Type B pancreatic cell (in vitro differentiated cells): ENCODE measurements around the gene ZNF581. TPM values are rescaled to one million over a fixed set of nuclear protein-coding genes. Genes with fewer than 3 reads are reported as not detected.

ENCODE experiments used
- DNase-seq: peaks from one replicate; pipeline ENCODE4 v3.0.0; 2021; ENCODE audit warnings: mixed read lengths; ENCODE audit not compliant: unreplicated experiment; ENCODE audit errors: extremely low spot score
- H3K27ac Mint-ChIP-seq: 2 replicates; pipeline ENCODE4 v1.8.0; 2021; ENCODE audit warnings: mild to moderate bottlenecking, mixed read lengths
- H3K27me3 Mint-ChIP-seq: 2 replicates; pipeline ENCODE4 v1.8.0; 2021; ENCODE audit warnings: mixed read lengths
- H3K36me3 Mint-ChIP-seq: 2 replicates; pipeline ENCODE4 v1.8.0; 2021; ENCODE audit warnings: mixed read lengths
- H3K4me1 Mint-ChIP-seq: one replicate; pipeline ENCODE4 v1.8.0; 2021; ENCODE audit warnings: mixed read lengths; ENCODE audit not compliant: unreplicated experiment
- H3K4me3 Mint-ChIP-seq: 2 replicates; pipeline ENCODE4 v1.8.0; 2021; ENCODE audit warnings: mild to moderate bottlenecking, mixed read lengths
- H3K9me3 Mint-ChIP-seq: 2 replicates; pipeline ENCODE4 v1.8.0; 2021; ENCODE audit warnings: mixed read lengths
- CTCF ChIP-seq: fragments of 200-600 bp; sonication (generic); conservative IDR thresholded peaks from 2 replicates; pipeline ENCODE4 v1.5.0; 2021; ENCODE audit warnings: antibody characterized with exemption, mild to moderate bottlenecking
- total RNA-seq: library from RNA; stranded (reverse); gene quantifications from 2 replicates; pipeline ENCODE4 v1.2.1, GENCODE V29; 2021; ENCODE audit warnings: low replicate concordance

ZNF581 gene
- total RNA-seq, 1 donor from 2014 or later: 43.1 TPM

GRCh38 chr19:55656988-55657747, 13.7 kb downstream of the ZNF581 start:
- peak overlapping the region; percentile 97 for H3K4me3 Mint-ChIP-seq
- H3K27ac Mint-ChIP-seq: peak overlapping the region; percentile 56

GRCh38 chr19:55658846-55659459, 15.5 kb downstream of the ZNF581 start:
- Mint-ChIP-seq H3K9me3 (no peaks in the 10 kb centered on the region), H3K27ac (peak overlapping the region; percentile 43), H3K36me3 (peaks cover 17% of the 10 kb centered on the region), H3K27me3 (no peaks in the 10 kb centered on the region), H3K4me3 (peak overlapping the region; percentile 37), H3K4me1 (peaks cover 17% of the 10 kb centered on the region)
- no peak for TF ChIP-seq CTCF
- peak; percentile 56 for DNase-seq

More at GRCh38 chr19:55656988-55657747, 13.7 kb downstream of the ZNF581 start:
- no peaks in the 10 kb centered on the region for H3K9me3 Mint-ChIP-seq
- no peak for TF ChIP-seq CTCF
- peaks cover 17% of the 10 kb centered on the region for H3K4me1 Mint-ChIP-seq
- peaks cover 13% of the 10 kb centered on the region for H3K36me3 Mint-ChIP-seq
- no peak for DNase-seq
- H3K27me3 Mint-ChIP-seq: no peaks in the 10 kb centered on the region

- H3K4me3 Mint-ChIP-seq: no peak overlapping the region
- no peak for DNase-seq
- H3K4me1 Mint-ChIP-seq: peaks cover 17% of the 10 kb centered on the region
- TF ChIP-seq CTCF: no peak
- H3K36me3 Mint-ChIP-seq: peaks cover 17% of the 10 kb centered on the region
- no peaks in the 10 kb centered on the region for H3K27me3 Mint-ChIP-seq
- H3K27ac Mint-ChIP-seq: no peak overlapping the region
- no peaks in the 10 kb centered on the region for H3K9me3 Mint-ChIP-seq
Measured at GRCh38 chr19:55659822-55660221, 16.4 kb downstream of the ZNF581 start.

- Mint-ChIP-seq H3K9me3 (no peaks in the 10 kb centered on the region), H3K27ac (no peak overlapping the region), H3K4me1 (peaks cover 17% of the 10 kb centered on the region), H3K27me3 (no peaks in the 10 kb centered on the region), H3K36me3 (peaks cover 17% of the 10 kb centered on the region), H3K4me3 (no peak overlapping the region)
- no peak for TF ChIP-seq CTCF
- DNase-seq: no peak
Measured at GRCh38 chr19:55660404-55660803, 17.0 kb downstream of the ZNF581 start.

- Mint-ChIP-seq H3K36me3 (peaks cover 13% of the 10 kb centered on the region), H3K9me3 (no peaks in the 10 kb centered on the region), H3K4me1 (peaks cover 14% of the 10 kb centered on the region), H3K27ac (no peak overlapping the region), H3K4me3 (no peak overlapping the region), H3K27me3 (no peaks in the 10 kb centered on the region)
- no peak for TF ChIP-seq CTCF
- DNase-seq: no peak
Measured at GRCh38 chr19:55660991-55661390, 17.5 kb downstream of the ZNF581 start.
